OCI-M1 (cell line): ENCODE measurements around the gene FOXL3.

Experiments used
- DNase-seq: peaks from one replicate; lab custom pipeline; 2025; lab: John Stamatoyannopoulos, UW

Gene FOXL3

DNA sequence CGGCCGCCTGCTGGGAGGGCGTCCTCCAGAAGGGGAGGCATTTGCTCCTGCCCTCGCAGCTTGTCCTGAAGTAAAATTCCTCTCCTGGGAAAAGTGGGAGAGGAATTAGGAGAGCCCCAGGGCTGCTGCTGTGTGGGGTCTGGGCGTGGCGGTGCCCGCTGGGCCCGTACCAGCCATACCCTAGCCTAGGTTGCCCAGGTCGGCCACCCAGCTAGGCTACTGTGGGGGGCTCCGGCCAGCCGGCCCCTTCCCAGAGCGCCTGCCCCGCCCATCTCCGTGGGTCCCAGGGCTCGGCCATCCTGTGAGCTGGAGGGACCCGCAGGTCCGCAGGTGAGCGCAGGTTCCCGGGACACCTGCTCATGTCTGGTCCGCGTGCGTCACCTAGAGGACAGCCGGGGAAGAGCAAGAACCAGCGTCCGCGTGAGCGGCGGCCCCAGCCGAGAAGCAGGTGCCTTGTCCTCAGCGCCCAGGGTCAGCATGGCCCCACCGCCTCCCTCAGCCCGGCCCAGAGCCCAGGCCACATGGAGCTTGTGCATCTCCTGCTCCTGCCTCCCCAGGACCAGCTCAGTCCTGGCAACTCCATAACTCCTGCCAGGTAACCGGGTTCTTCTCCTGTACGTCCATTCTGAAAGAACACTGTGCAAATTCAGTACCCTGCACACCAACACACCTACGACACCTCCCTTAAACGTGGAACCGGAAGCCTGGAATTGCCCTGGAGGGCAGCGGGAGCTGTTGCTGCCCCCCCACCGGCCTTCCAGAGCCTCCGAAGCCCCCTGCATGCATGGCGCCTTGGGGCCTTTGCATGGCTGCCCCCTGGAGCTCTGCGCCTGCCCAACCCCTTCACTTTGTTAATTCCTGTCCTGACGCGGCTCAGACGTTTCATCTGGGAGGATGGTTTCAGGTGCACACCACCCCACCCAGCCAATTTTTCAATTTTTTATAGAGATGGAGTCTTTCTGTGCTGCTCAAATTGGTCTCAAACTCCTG lies 22.8 kb upstream of the FOXL3 start:
- DNase-seq, result no peak

- DNase-seq, result no peak
Measured at GRCh38 chr7:268991-269390, 21.0 kb upstream of the FOXL3 start.

DNA sequence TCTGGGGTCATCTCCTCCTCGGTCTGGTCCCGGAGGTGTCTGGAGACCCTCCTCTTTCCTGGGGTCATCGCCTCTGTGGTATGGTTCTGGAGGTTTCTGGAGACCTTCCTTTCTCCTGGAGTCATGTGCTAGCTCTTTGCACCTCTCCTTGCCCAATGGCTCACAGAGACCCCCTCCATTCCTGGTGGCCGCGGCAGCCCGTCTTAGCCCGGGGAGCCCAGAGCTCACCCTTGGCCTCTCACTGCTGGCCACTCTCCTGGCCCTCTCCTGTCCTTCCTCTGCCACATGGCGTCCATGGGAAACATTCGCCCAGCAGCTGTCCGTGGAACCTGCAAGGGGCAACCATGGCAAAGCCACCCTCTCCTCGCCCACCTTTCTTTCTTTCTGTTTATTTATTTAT lies 20.2 kb upstream of the FOXL3 start:
- no peak for DNase-seq

DNA sequence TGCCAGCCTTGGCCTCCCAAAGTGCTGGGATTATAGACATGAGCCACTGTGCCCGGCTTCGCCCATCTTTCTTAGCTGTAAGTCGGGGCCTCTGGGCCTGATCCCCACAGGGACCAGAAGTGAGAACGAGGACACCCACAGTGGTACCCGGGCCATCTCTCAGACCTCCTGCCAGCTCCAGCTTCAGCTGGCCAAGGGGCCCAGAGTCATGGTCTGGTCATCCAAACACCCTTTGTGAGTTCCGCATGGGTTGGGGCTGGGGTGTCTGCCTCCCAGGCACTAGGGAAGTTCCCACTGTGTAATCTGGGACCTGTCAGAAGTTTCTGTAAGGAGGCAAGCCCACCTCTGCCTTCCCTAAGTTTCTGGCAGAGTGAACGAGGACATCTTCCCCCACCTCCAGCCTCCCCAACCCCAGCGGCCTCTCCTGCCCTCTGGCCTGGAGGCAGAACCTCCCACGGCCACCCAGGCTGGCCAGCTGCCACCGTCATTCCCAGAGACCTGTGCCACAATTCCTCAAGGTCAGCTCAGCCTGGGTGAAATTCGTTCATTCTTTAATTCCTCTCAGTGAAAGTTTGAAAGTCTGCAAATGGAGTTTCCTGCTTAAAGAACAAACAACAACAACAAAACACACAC lies 19.5 kb upstream of the FOXL3 start:
- no peak for DNase-seq

DNA sequence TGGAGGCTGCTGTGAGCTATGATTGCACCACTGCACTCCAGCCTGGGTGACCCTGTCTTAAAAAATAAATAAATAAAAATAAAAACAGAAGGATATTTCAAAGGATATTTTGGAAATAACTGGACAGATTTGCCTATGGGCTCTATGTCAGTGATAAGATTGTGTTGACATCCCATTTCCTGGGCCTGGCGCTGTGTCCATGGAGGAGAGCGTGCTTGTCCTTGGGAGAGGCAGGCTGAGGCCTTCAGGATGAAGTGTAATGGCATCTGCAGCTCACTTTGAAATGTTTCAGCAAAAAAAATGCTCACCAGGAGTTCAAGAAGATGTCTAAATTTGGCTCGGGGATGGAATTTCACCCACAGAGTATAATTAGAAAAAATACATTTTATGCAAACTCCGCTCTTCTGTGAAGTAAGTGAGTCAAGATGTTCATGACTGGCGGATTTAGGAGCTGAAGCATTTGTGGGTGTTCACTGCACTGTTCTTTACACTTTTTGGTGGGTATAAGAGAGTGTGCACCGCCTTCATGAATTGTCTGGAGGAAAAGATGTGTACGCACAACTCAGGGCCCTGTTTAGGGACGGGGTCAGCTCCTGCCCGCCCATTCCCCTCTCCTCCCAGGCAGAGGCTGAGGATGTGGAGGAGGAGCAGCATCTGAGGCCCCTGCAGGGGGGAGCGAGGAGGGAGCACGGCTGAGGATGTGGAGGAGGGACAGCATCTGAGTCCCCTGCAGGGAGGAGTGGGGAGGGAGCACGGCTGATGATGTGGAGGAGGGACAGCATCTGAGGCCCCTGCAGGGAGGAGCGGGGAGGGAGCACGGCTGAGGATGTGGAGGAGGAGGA lies 18.5 kb upstream of the FOXL3 start:
- DNase-seq, result no peak

DNA sequence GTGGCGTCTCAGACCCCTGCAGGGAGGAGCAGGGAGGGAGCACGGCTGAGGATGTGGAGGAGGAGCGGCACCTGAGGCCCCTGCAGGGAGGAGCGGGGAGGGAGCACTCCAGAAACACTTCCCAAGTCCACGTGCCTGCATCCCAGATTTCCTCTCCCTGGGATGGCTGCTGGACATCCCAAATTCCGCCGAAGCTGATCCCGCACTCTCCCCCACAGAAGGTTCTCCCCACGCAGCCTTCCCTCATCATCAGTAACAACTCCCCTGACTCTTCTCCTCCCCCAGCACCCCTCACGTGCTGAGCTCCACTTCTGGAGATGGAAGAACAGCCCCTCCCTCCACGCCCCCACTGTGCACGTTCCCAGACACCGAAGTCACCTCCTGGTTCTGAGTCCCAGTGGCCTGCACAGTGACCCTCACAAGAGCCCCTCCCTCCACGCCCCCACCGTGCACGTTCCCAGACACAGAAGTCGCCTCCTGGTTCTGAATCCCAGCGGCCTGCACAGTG lies 17.8 kb upstream of the FOXL3 start:
- DNase-seq, result no peak

DNA sequence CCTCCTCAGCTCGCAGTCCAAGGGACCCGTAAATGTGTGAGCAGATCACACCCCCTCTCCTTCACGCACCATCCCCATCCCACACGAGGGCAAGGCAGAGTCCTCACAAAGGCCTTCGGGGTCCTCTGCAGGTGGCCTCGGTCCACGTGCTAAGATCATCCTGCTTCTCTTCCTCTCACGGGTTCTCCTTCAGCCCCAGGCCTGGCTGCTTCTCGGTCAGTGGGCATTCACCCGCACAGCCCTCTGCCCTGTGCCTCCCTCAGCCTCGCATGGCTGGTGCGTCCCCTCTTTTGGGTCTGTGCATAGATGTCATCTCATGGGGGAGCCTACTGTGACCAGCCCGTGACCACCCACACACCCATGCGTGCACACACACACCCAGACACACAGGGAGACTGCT lies 17.3 kb upstream of the FOXL3 start:
- no peak for DNase-seq

DNA sequence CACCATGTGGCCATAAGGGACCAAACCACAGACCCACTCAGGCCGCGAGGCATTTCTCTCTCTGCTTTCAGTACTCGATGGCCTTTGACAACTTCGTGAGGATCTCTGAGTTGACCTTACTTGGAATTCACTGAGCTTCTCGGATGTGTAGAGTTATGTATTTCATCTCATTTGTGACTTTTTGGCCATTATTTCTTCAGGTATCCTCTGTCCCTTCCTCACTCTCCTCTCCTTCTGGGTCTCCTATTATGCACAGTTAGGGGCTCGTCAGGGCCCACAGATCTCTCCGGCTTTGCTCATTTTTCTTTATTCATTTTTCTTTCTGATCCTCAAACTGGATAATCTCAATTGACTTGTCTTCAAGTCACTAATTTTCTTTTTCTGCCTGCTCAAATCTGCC lies 16.6 kb upstream of the FOXL3 start:
- DNase-seq, result no peak

- DNase-seq, result no peak
Measured at GRCh38 chr7:274266-274665, 15.7 kb upstream of the FOXL3 start.

- no peak for DNase-seq
Measured at GRCh38 chr7:276230-276835, 13.6 kb upstream of the FOXL3 start.

GRCh38 chr7:277228-277627 lies 12.7 kb upstream of the FOXL3 start:
- DNase-seq, result no peak

- DNase-seq, result peak; percentile 12
Measured at GRCh38 chr7:278081-278480, 11.9 kb upstream of the FOXL3 start.

DNA sequence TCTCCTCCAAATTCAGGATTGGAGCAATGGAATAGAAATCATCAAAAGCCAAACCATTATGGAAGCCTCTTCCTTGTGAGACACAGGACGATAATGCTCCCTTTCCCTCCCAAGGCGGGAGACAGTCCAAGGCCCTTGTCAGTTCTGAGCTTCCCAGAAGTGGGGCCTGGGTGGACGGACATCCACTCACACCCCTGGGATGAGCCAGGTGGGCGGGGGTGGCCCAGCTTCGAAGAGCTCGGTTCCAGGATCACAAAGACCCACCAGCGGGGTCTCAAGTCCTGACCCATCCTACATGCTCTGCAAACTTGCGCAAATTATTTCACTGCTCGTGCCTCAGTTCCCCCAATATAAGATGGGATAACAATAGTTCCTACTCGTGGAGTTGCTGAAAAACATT lies 10.1 kb upstream of the FOXL3 start:
- DNase-seq, result no peak

DNA sequence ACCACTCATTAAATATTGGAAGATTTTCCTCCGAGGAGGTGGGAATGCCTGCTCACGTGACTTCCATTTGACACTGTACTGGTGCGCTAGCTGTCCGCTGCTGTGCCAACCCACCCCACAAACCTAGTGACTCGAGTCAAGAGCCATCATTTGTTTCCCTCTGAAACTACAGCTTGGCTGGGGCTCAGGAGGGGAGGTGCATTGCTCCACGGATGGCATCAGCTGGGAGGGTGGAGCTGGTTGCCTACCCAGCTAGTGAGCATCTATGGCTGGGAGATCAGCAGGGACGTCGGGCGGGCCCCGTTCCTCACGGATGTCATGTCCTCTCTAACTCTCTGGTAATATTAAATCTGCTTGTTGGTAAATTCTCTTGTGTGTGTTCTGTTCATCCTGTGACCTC lies 9.5 kb upstream of the FOXL3 start:
- no peak for DNase-seq

GRCh38 chr7:281637-282036 lies 8.3 kb upstream of the FOXL3 start:
- DNase-seq, result no peak

DNA sequence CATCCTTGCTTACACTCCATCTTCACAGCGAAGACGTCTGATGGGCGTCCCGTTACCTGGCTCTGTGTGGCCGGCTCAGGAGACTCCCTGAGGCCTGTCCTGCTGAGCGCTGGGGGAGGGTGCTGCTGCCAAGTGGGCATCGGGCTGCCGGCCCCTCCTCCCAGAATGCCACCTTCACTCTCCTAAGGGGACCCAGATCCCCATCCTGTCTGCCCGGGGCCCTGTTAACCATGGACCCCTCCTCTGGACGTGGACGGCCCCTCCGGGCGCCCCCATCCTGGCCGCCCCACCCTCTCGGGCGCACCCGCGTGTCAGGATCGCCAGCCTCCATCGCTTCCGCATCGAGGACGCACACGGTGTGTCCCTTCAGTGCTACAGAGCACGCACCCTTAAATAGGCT lies 7.3 kb upstream of the FOXL3 start:
- DNase-seq, result no peak

DNA sequence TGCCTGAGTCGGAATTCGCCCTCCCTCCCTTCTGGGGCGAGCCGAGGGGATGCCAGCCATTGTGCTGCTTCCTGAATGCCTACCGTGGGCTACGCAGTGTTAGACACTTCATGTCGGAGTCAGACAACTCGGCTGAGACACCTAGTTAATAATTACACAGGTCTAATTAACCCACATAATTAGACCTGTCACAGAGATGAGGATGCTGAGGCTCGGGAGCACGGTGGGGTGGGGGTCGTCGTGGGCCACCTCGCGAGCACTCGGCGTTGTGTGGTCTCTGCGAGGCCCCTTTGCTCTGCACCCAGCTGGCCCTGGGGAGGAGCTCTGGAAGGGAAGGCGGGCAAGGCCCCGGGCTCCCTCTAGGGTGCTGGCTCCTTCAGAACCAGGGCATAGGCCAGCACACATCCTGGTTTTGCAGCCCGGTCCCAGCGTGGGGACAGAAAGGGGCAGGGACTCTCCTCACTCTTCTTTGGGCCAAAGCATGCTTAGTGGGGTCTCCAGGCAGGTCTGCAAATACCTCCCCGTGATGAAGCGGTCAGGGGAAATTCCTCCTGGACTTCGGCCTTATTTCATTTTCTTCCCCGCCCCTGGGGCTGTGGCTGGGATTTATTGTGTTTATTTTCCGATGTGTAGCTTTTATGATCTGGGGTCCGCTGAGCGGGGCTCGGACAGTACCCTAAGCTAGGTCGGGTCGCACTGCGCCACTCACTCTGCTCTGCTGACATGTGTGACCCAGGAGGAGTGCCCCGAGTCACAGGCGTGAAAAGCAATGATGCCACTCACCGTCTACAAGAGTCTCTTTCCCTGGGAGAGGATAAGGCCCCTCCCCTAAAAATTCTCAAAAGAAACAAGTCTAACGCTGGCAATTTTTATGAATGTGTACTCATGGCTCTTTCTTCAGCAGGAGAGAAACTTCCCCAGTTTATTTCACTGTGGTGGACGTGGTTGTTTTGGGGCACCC lies 4.9 kb upstream of the FOXL3 start:
- DNase-seq, result no peak

- DNase-seq, result no peak
Measured at GRCh38 chr7:285731-286130, 4.2 kb upstream of the FOXL3 start.

DNA sequence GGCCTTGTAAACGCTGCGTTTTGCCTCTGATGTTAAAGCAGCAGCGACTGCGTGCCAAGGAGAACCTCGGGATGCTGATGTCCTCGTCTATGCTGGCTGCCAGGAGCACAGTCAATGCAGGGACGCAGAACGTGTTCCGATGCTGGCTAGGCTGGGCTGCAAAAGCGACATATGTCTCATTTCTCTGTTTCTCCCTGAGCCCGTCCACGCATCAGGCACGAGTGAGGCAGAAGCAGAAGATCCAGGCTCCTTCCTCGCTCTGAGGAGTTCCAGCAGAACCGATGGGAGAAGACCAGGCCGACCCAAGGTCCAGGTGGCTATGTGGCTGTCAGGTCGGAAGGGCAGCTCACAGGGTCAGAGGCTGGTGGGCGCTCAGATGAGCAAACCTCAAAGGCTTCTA lies 3.7 kb upstream of the FOXL3 start:
- no peak for DNase-seq

- no peak for DNase-seq
Measured at GRCh38 chr7:288671-289101, 1.3 kb upstream of the FOXL3 start.
